ENCODE measurements around the gene CTNNA3. TPM values are rescaled to one million over a fixed set of nuclear protein-coding genes. Genes with fewer than 3 reads are reported as not detected.

Gene CTNNA3
- total RNA-seq, 6 donors from 2014 or later: 0.20 to 2.0 TPM; not detected in 4

GRCh38 chr10:66025186-66025585, 1670.8 kb downstream of the CTNNA3 start:
- H3K36me3 ChIP-seq: no peaks in the 10 kb centered on the region
- H3K9me3 ChIP-seq: no peaks in the 10 kb centered on the region
- DNase-seq (no peak), ATAC-seq (ENCODE audit: low FRiP score in 2 of 2) (no peak)
- no peak overlapping the region for H3K27ac ChIP-seq
- no peak overlapping the region for H3K4me3 ChIP-seq
- no peaks in the 10 kb centered on the region for H3K4me1 ChIP-seq
- TF ChIP-seq POLR2A (IDR thresholded peaks at IDR 0.05): no peak
- TF ChIP-seq EP300 (IDR thresholded peaks at IDR 0.05): no peak
- TF ChIP-seq CTCF (IDR thresholded peaks at IDR 0.05): no peak
- no peak for TF ChIP-seq POLR2AphosphoS5 (IDR thresholded peaks at IDR 0.05)
- H3K27me3 ChIP-seq: no peaks in the 10 kb centered on the region

- ATAC-seq (ENCODE audit: low FRiP score in 2 of 2): no peak
- no peaks in the 10 kb centered on the region for H3K27me3 ChIP-seq
- WGBS, 2 donors: 44 to 45% methylated on average over 2 of the region's 2 CpGs
Measured at GRCh38 chr10:66021423-66021822, 1674.6 kb downstream of the CTNNA3 start.

GRCh38 chr10:66008221-66008620, 1687.8 kb downstream of the CTNNA3 start:
- H3K4me3 ChIP-seq: no peak overlapping the region
- TF ChIP-seq CTCF (IDR thresholded peaks at IDR 0.05) (no peak), POLR2AphosphoS5 (IDR thresholded peaks at IDR 0.05) (no peak), POLR2A (IDR thresholded peaks at IDR 0.05) (no peak), EP300 (IDR thresholded peaks at IDR 0.05) (no peak)
- ATAC-seq (ENCODE audit: low FRiP score in 2 of 2) (no peak), DNase-seq (no peak)
- no peaks in the 10 kb centered on the region for H3K4me1 ChIP-seq
- H3K36me3 ChIP-seq: no peaks in the 10 kb centered on the region
- H3K27me3 ChIP-seq: no peaks in the 10 kb centered on the region
- 84 to 86% methylated on average over 5 of the region's 5 CpGs for WGBS, 2 donors
- H3K9me3 ChIP-seq: no peaks in the 10 kb centered on the region
- H3K27ac ChIP-seq: no peak overlapping the region

More at GRCh38 chr10:66021423-66021822, 1674.6 kb downstream of the CTNNA3 start:
- H3K36me3 ChIP-seq: no peaks in the 10 kb centered on the region
- TF ChIP-seq POLR2A (IDR thresholded peaks at IDR 0.05) (no peak), POLR2AphosphoS5 (IDR thresholded peaks at IDR 0.05) (no peak), CTCF (IDR thresholded peaks at IDR 0.05) (no peak), EP300 (IDR thresholded peaks at IDR 0.05) (no peak)
- H3K4me3 ChIP-seq: no peak overlapping the region
- no peaks in the 10 kb centered on the region for H3K4me1 ChIP-seq
- H3K27ac ChIP-seq: no peak overlapping the region
- no peaks in the 10 kb centered on the region for H3K9me3 ChIP-seq
- no peak for DNase-seq

GRCh38 chr10:66006411-66006810, 1689.6 kb downstream of the CTNNA3 start:
- WGBS, 2 donors: 73 to 85% methylated on average over 4 of the region's 4 CpGs

More at GRCh38 chr10:66006411-66006810, 1689.6 kb downstream of the CTNNA3 start:
- Histone ChIP-seq H3K4me1 (no peaks in the 10 kb centered on the region), H3K36me3 (no peaks in the 10 kb centered on the region), H3K9me3 (no peaks in the 10 kb centered on the region), H3K27me3 (no peaks in the 10 kb centered on the region), H3K4me3 (no peak overlapping the region), H3K27ac (no peak overlapping the region)
- TF ChIP-seq POLR2AphosphoS5 (IDR thresholded peaks at IDR 0.05): no peak
- no peak for TF ChIP-seq POLR2A (IDR thresholded peaks at IDR 0.05)
- TF ChIP-seq EP300 (IDR thresholded peaks at IDR 0.05): no peak
- no peak for TF ChIP-seq CTCF (IDR thresholded peaks at IDR 0.05)
- no peak for ATAC-seq (ENCODE audit: low FRiP score in 2 of 2)
- DNase-seq: no peak

All from upper lobe of left lung (tissue), 6 donors.